ENCODE data around the gene USP36.

DNA sequence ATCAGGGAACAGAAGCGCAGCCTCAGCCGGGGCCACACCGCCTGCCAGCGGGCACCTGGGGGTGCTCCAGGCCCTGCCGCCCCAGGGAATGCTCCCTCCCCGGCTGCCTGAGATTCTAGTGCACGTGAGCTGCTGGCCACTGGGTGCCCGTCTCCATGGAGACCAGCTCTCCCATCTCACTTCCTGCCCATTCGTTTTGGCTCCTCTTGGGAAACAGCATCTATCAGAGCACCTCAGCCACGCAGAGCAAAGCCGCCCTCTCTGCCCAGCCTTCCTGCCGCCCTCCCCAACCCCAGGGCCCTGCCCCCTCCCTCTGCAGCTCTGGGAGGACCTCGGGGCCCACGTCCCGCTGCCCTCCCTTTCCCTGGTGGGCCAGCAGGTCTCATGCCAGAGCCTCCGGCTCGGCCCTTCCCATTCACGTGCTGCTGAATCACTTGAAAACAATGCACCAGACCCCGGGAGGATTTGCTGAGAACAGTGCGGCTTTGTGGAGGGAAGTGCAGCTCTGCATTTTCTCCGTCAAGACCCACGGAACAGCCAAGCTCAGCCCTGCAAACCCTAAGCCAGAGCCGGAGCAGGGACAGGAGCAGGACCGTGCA, 43.0 kb upstream of the USP36 start:
- no peak for TF ChIP-seq EZH2phosphoT487 (IDR thresholded peaks at IDR 0.05; ENCODE audit: borderline replicate concordance, low read length)
- TF ChIP-seq, protein P1, sequence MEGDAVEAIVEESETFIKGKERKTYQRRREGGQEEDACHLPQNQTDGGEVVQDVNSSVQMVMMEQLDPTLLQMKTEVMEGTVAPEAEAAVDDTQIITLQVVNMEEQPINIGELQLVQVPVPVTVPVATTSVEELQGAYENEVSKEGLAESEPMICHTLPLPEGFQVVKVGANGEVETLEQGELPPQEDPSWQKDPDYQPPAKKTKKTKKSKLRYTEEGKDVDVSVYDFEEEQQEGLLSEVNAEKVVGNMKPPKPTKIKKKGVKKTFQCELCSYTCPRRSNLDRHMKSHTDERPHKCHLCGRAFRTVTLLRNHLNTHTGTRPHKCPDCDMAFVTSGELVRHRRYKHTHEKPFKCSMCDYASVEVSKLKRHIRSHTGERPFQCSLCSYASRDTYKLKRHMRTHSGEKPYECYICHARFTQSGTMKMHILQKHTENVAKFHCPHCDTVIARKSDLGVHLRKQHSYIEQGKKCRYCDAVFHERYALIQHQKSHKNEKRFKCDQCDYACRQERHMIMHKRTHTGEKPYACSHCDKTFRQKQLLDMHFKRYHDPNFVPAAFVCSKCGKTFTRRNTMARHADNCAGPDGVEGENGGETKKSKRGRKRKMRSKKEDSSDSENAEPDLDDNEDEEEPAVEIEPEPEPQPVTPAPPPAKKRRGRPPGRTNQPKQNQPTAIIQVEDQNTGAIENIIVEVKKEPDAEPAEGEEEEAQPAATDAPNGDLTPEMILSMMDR (IDR thresholded peaks at IDR 0.05; ENCODE audit: low read depth, low read length, poor library complexity, severe bottlenecking): no peak
